Lower lobe of right lung (tissue), 2 donors: ENCODE data around the gene CSRNP2. TPM values are rescaled to one million over a fixed set of nuclear protein-coding genes. Genes with fewer than 3 reads are reported as not detected.

ENCODE experiments used
- ATAC-seq, 2 donors: fragments of 200-7000 bp; cut with Tn5 transposase; one replicate each; pipeline ENCODE4 v1.9.1; 2020 to 2022; ENCODE audit warnings: mild to moderate bottlenecking in 2 of 2, moderate library complexity in 2 of 2
- DNase-seq: peaks from one replicate; pipeline ENCODE4 v3.0.0-alpha.2; 2020
- H3K27ac ChIP-seq: fragments of 200-600 bp; one replicate; pipeline ENCODE4 v1.8.0; 2022
- H3K27me3 ChIP-seq: fragments of 200-600 bp; one replicate; pipeline ENCODE4 v1.8.0; 2022; ENCODE audit warnings: low read depth
- H3K36me3 ChIP-seq: fragments of 200-600 bp; one replicate; pipeline ENCODE4 v1.8.0; 2022; ENCODE audit warnings: mild to moderate bottlenecking
- H3K4me1 ChIP-seq: fragments of 200-600 bp; one replicate; pipeline ENCODE4 v1.8.0; 2022
- H3K4me3 ChIP-seq: fragments of 200-600 bp; one replicate; pipeline ENCODE4 v1.8.0; 2022; ENCODE audit warnings: mild to moderate bottlenecking
- H3K9me3 ChIP-seq: fragments of 200-600 bp; one replicate; pipeline ENCODE4 v1.8.0; 2022
- intact Hi-C: fragments of 100-400 bp; cut with DNase I; formaldehyde crosslinking; loops from one replicate; pipeline ENCODE4 v1.11.0; 2022
- total RNA-seq: library from RNA; stranded (reverse); fragmentation: NEBNext Ultra II Directional; extraction: Animal tissue kit (Norgen Biotek cat#: 25700); gene quantifications from one replicate; pipeline ENCODE4 v1.2.1, GENCODE V29; 2021
- TF ChIP-seq, protein P1 (sequence below): fragments of 200-600 bp; IDR thresholded peaks from one replicate; pipeline ENCODE4 v1.8.0; 2022; ENCODE audit warnings: antibody characterized with exemption, mild to moderate bottlenecking
- donor health status: DM: no; HTN: yes; CAD: no; lungs with severe emphysema.

The CSRNP2 gene
- total RNA-seq, 1 donor from 2014 or later: 21.2 TPM

DNA sequence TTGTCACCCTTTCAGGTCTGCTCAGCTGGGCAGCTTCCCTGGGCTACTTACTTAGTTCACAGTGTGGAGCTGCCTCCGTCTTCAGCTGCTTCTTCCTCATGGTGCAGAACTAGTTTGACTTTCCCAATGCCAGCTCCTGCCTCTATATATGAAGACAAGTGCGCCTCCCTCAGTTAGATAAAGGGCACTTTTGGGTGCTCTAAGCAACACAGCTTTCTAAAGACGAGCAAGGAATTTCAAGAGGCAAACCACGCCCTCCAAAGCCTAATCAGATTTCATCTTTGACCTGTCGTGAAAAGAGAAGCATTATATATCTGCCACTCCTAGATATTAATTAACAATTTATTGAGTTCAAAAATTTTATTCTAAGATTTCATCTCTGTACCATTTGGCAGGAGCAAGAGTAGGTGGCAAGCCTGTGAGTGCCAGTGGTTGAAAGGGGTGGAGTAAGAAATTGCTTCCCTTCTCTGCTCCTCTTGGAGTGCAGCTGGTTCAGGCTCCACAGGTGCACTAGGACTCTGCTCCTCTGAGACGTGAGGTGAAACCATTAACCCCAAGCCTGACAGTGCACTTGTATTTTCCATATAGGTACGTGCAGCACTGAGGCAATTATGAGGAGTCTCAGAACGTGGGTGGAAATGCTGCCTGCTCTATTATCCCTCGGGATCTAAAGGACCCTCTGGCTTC is 55.1 kb downstream of the CSRNP2 start:
- Histone ChIP-seq H3K27me3 (no peaks in the 10 kb centered on the region), H3K4me3 (no peak overlapping the region), H3K9me3 (no peaks in the 10 kb centered on the region), H3K36me3 (no peaks in the 10 kb centered on the region), H3K27ac (peak overlapping the region; percentile 37), H3K4me1 (peaks cover 16% of the 10 kb centered on the region)
- intact Hi-C loops: no loop called here
- TF ChIP-seq, protein P1, sequence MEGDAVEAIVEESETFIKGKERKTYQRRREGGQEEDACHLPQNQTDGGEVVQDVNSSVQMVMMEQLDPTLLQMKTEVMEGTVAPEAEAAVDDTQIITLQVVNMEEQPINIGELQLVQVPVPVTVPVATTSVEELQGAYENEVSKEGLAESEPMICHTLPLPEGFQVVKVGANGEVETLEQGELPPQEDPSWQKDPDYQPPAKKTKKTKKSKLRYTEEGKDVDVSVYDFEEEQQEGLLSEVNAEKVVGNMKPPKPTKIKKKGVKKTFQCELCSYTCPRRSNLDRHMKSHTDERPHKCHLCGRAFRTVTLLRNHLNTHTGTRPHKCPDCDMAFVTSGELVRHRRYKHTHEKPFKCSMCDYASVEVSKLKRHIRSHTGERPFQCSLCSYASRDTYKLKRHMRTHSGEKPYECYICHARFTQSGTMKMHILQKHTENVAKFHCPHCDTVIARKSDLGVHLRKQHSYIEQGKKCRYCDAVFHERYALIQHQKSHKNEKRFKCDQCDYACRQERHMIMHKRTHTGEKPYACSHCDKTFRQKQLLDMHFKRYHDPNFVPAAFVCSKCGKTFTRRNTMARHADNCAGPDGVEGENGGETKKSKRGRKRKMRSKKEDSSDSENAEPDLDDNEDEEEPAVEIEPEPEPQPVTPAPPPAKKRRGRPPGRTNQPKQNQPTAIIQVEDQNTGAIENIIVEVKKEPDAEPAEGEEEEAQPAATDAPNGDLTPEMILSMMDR: peak; percentile 43
- DNase-seq (no peak), ATAC-seq (peak; percentile 20 to 33)

DNA sequence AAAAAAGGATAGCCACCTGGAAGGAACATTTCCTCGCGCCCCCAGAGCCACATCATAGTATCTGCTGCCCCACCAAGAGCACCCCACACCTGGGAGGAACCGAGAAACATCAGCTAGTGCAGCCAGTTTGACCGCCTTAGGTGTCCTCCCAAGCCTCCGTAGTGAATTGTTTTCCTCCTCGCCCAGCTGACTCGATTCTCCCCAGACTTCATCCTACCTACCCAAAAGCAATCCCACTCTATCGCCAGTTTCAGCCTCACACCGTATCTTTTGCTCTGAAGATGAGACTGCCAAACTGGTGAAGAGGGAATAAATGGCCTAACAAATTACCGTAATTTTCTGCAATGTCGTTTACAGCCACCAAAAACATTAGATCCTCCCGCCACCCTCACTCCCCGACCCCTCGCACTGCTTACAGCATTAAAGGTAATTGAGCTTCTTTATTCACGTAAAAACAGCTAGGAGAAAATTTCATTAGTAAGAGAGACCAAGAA is 56.0 kb downstream of the CSRNP2 start:
- ATAC-seq (no peak), DNase-seq (no peak)
- intact Hi-C loops: no loop called here
- Histone ChIP-seq H3K27ac (no peak overlapping the region), H3K4me1 (peaks cover 25% of the 10 kb centered on the region), H3K27me3 (no peaks in the 10 kb centered on the region), H3K36me3 (no peaks in the 10 kb centered on the region), H3K4me3 (no peak overlapping the region), H3K9me3 (no peaks in the 10 kb centered on the region)
- TF ChIP-seq, protein P1: no peak

DNA sequence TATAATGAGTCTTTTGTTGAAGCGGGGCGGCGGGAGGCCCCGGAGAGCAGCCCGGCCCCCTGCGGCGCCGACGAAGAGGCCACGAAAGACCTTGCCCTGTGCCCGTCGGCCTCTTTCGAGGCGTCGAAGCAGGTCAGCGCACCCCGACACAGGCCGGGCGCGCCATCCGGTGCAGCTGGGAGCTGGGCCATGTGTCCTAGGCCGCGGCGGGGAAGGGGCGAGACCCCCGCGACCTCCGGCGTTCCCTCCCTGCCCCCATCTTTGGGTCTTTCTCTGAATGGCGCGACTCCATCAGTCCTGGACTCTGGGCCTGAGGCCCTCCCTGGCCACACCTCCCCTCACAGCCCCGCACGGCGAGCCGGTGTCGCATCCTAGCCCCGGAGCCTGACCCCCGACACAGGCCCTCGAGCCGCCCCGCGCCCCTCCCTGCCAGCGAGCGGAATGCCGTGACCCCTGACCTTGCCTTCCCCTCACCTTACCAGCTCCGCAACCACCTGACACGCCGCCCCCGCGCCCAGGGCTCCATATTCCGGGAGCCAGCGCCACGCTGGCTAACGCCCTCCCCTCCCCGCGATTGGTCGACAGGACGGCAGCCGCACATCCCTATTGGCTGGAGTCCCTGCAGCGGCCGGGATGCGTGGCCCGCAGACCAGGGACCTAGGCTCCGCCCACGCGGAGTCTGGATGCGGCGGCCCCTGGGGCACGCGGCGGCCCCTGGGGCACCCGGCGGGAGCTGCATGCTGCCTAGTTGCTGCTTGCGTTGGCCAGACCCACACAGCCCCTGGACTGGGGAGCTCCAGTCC is 57.4 kb downstream of the CSRNP2 start, which contains the start of gene SLC11A2:
SLC11A2 (minus strand) TSS at position 549 of the 803 bp plus-strand sequence. CDS start 15,656 bp downstream, outside the sequence.
- TF ChIP-seq, protein P1: peak; percentile 32
- peak; percentile 96 to 98 for ATAC-seq
- DNase-seq: peak; percentile 98
- Histone ChIP-seq H3K27ac (peak within 1 kb of the TSS; percentile 90), H3K4me1 (peaks cover 39% of the 10 kb centered on the region), H3K27me3 (no peaks in the 10 kb centered on the region), H3K9me3 (no peaks in the 10 kb centered on the region), H3K4me3 (peak within 1 kb of the TSS; percentile 82), H3K36me3 (no peaks in the 10 kb centered on the region)
- intact Hi-C loops: no loop called here

DNA sequence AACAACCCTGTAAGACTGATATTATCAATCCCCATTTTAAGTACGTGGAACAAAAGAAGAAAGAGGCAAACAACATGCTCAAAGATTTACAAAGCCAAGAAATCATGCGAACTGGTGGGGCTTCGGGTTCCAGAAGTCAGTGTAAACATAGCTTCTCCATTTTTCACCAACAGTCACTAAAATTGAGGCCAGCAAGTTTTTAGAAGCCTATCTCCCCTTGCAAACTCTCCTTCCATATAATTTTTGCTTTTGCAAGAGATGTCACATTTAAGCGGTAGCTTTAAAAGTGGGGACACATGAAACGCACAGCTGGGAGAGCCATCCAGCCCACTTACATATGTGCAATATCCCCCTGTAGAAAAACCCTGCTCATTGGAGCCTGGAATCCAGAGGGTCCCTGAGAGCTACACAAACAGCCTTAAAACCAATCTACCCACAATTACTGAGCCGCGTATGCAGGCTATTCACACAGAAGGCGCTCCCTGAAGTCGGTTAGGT is 58.0 kb downstream of the CSRNP2 start:
- ATAC-seq (no peak), DNase-seq (no peak)
- Histone ChIP-seq H3K27ac (peak overlapping the region; percentile 90), H3K9me3 (no peaks in the 10 kb centered on the region), H3K36me3 (no peaks in the 10 kb centered on the region), H3K4me3 (peak overlapping the region; percentile 82), H3K27me3 (no peaks in the 10 kb centered on the region), H3K4me1 (peaks cover 45% of the 10 kb centered on the region)
- TF ChIP-seq, protein P1: no peak
- intact Hi-C loops: no loop called here

DNA sequence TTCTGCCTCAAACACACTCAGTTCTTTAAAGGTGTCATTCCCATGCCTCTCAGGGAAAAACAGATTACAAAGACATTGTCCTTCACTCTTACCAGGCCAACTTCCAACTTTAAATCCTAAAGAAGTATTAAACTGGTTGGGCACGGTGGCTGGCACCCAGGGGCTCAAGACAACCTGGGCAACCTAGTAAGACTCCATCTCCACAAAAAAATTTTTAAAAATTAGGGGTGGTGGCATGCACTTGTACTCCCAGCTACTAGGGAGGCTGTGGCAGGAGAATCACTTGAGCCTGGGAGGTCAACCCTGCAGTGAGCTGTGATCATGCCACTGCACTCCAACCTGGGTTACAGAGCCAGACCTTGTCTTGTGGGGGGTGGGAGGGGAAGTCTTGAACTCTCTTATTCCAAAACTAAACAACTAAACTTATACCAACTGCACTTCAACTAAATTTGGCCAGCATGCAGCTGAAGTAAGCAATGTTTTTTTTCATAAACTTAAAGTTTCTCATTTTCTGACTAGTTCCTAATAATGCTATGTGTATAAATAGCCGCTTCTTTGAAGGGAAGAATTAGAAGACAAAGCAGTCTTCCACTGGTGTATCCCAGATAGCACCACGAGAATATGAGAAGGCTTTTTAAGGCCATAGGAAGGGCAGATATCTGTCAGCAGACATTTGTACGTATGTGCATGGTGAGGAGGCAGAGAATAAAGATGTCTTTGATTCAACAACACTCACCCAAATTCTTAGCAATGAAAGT is 59.6 kb downstream of the CSRNP2 start:
- Histone ChIP-seq H3K27me3 (no peaks in the 10 kb centered on the region), H3K4me3 (peak overlapping the region; percentile 82), H3K27ac (peak overlapping the region; percentile 90), H3K36me3 (no peaks in the 10 kb centered on the region), H3K4me1 (peaks cover 46% of the 10 kb centered on the region), H3K9me3 (no peaks in the 10 kb centered on the region)
- TF ChIP-seq, protein P1: no peak
- no peak for DNase-seq
- ATAC-seq: no peak
- intact Hi-C loops: no loop called here
